Measurements from ENCODE around the gene CAPN3. TPM values are rescaled to one million over a fixed set of nuclear protein-coding genes. Genes with fewer than 3 reads are reported as not detected.
"Not testable (repeated sequence)": the region's sequence is repeated elsewhere in the genome, so short reads cannot be mapped to it uniquely, and the experiment has no call there.

CAPN3 gene
- total and polyA plus RNA-seq, 2 donors: 2.4 to 38.1 TPM

- Histone ChIP-seq H3K4me3 (ENCODE audit: low read length in 2 of 2) (no peak overlapping the region), H3K27ac (ENCODE audit: low read depth in 1 of 2, low read length in 1 of 2) (no peak overlapping the region), H3K9me3 (ENCODE audit: control insufficient read depth in 2 of 2, insufficient read depth in 1 of 2, low read length in 1 of 2) (peaks cover 0 to 1% of the 10 kb centered on the region in 2 donors), H3K27me3 (ENCODE audit: control insufficient read depth in 2 of 2, insufficient read depth in 1 of 2, low read length in 1 of 2) (no peaks in the 10 kb centered on the region), H3K4me1 (ENCODE audit: control insufficient read depth in 2 of 2, insufficient read depth in 2 of 2, low read length in 2 of 2) (no peaks in the 10 kb centered on the region), H3K36me3 (ENCODE audit: control insufficient read depth in 2 of 2, insufficient read depth in 2 of 2, low read length in 1 of 2) (peaks cover 0 to 5% of the 10 kb centered on the region in 2 donors)
- no peak for DNase-seq (ENCODE audit: low read depth in 6 of 9, low spot score in 9 of 9)
- 95% methylated on average over 3 of the region's 3 CpGs for WGBS
Measured at GRCh38 chr15:42331235-42331634, 28.1 kb upstream of the CAPN3 start.

- no peak overlapping the region for H3K27ac ChIP-seq (ENCODE audit: low read depth in 1 of 2, low read length in 1 of 2)
- H3K27me3 ChIP-seq (ENCODE audit: control insufficient read depth in 2 of 2, insufficient read depth in 1 of 2, low read length in 1 of 2): no peaks in the 10 kb centered on the region
- H3K9me3 ChIP-seq (ENCODE audit: control insufficient read depth in 2 of 2, insufficient read depth in 1 of 2, low read length in 1 of 2): peaks cover 0 to 1% of the 10 kb centered on the region in 2 donors
- no peak for DNase-seq (ENCODE audit: low read depth in 6 of 9, low spot score in 9 of 9)
- WGBS: 98% methylated on average over 4 of the region's 4 CpGs
- H3K4me3 ChIP-seq (ENCODE audit: low read length in 2 of 2): no peak overlapping the region
- peaks cover 0 to 3% of the 10 kb centered on the region in 2 donors for H3K36me3 ChIP-seq (ENCODE audit: control insufficient read depth in 2 of 2, insufficient read depth in 2 of 2, low read length in 1 of 2)
- H3K4me1 ChIP-seq (ENCODE audit: control insufficient read depth in 2 of 2, insufficient read depth in 2 of 2, low read length in 2 of 2): no peaks in the 10 kb centered on the region
Measured at GRCh38 chr15:42332331-42332730, 27.0 kb upstream of the CAPN3 start.

DNA sequence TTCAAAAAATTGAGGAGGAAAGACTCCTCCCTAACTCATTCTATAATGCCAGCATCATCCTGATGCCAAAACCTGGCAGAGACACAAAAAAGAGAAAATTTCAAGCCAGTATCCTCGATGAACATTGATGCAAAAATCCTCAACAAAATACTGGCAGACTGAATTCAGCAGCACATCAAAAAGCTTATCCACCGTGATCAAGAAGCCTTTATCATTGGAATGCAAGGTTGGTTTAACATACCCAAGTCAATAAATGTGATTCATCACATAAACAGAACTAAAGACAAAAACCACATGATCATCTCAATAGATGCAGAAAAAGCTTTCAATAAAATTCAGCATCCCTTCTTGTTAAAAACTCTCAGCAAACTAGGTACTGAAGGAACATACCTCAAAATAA is 24.2 kb upstream of the CAPN3 start:
- Histone ChIP-seq H3K9me3 (ENCODE audit: control insufficient read depth in 2 of 2, insufficient read depth in 1 of 2, low read length in 1 of 2) (peaks cover 0 to 1% of the 10 kb centered on the region in 2 donors), H3K36me3 (ENCODE audit: control insufficient read depth in 2 of 2, insufficient read depth in 2 of 2, low read length in 1 of 2) (peaks cover 0 to 3% of the 10 kb centered on the region in 2 donors), H3K4me1 (ENCODE audit: control insufficient read depth in 2 of 2, insufficient read depth in 2 of 2, low read length in 2 of 2) (no peaks in the 10 kb centered on the region), H3K4me3 (ENCODE audit: low read length in 2 of 2) (no peak overlapping the region), H3K27ac (ENCODE audit: low read depth in 1 of 2, low read length in 1 of 2) (no peak overlapping the region), H3K27me3 (ENCODE audit: control insufficient read depth in 2 of 2, insufficient read depth in 1 of 2, low read length in 1 of 2) (no peaks in the 10 kb centered on the region)
- no peak for DNase-seq (ENCODE audit: low read depth in 6 of 9, low spot score in 9 of 9)
- WGBS: 97% methylated on average over 2 of the region's 2 CpGs

DNA sequence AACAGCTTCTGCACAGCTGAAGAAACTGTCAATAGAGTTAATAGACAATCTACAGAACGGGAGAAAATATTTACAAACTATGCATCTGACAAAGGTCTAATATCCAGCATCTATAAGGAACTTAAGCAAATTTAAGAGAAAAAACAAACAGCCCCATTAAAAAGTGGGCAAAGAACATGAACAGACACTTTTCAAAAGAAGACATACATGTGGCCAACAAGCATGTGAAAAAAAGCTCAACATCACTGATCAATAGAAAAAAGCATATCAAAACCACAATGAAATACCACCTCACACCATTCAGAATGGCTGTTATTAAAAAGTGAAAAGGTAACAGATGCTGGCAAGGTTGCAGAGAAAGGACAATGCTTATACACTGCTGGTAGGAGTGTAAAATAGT is 22.7 kb upstream of the CAPN3 start:
- not testable (repeated sequence) for H3K27me3 ChIP-seq (ENCODE audit: control insufficient read depth in 2 of 2, insufficient read depth in 1 of 2, low read length in 1 of 2); H3K4me1 ChIP-seq (ENCODE audit: control insufficient read depth in 2 of 2, insufficient read depth in 2 of 2, low read length in 2 of 2); DNase-seq (ENCODE audit: low read depth in 6 of 9, low spot score in 9 of 9); H3K27ac ChIP-seq (ENCODE audit: low read depth in 1 of 2, low read length in 1 of 2); H3K4me3 ChIP-seq (ENCODE audit: low read length in 2 of 2); H3K36me3 ChIP-seq (ENCODE audit: control insufficient read depth in 2 of 2, insufficient read depth in 2 of 2, low read length in 1 of 2); H3K9me3 ChIP-seq (ENCODE audit: control insufficient read depth in 2 of 2, insufficient read depth in 1 of 2, low read length in 1 of 2)
- 99% methylated on average over 1 of the region's 1 CpG for WGBS

DNA sequence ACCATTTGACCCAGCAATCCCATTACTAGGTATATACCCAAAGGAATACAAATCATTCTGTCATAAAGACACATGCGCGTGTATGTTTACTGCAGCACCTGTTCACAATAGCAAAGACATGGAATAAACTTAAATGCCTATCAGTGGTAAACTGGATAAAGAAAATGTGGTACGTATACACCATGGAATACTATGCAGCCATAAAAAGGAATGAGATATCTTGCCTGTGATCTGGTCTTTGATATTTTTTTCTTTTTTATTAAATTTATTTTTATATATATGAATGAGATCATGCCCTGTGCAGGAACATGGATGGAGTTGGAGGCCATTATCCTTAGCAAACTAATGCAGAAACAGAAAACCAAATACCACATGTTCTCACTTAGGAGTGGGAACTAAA is 22.2 kb upstream of the CAPN3 start:
- not testable (repeated sequence) for H3K27me3 ChIP-seq (ENCODE audit: control insufficient read depth in 2 of 2, insufficient read depth in 1 of 2, low read length in 1 of 2); H3K36me3 ChIP-seq (ENCODE audit: control insufficient read depth in 2 of 2, insufficient read depth in 2 of 2, low read length in 1 of 2); H3K9me3 ChIP-seq (ENCODE audit: control insufficient read depth in 2 of 2, insufficient read depth in 1 of 2, low read length in 1 of 2); H3K4me1 ChIP-seq (ENCODE audit: control insufficient read depth in 2 of 2, insufficient read depth in 2 of 2, low read length in 2 of 2); DNase-seq (ENCODE audit: low read depth in 6 of 9, low spot score in 9 of 9); H3K4me3 ChIP-seq (ENCODE audit: low read length in 2 of 2); H3K27ac ChIP-seq (ENCODE audit: low read depth in 1 of 2, low read length in 1 of 2)
- 99% methylated on average over 3 of the region's 3 CpGs for WGBS

DNA sequence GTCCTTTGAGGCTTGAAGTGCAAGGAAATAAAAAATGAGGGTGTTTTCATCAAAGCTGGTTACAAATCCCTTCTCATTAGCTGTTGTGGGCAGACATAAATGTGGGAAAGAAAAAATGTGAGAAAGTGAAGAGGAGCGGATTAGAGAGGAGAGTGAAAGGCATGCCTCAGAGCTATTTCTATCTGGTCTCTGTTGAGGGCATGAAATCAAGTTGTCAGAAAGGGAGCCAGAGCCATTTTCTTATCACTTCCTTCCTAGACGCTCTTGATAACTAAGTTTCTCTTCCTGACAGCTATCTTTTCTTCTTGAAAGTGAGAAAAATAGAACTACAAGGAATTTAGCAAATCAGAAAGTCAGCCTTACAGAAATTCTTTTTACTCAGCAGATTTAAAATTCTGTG is 20.8 kb upstream of the CAPN3 start:
- Histone ChIP-seq H3K27me3 (ENCODE audit: control insufficient read depth in 2 of 2, insufficient read depth in 1 of 2, low read length in 1 of 2) (no peaks in the 10 kb centered on the region), H3K4me3 (ENCODE audit: low read length in 2 of 2) (no peak overlapping the region), H3K27ac (ENCODE audit: low read depth in 1 of 2, low read length in 1 of 2) (no peak overlapping the region), H3K36me3 (ENCODE audit: control insufficient read depth in 2 of 2, insufficient read depth in 2 of 2, low read length in 1 of 2) (peaks cover 0 to 5% of the 10 kb centered on the region in 2 donors), H3K4me1 (ENCODE audit: control insufficient read depth in 2 of 2, insufficient read depth in 2 of 2, low read length in 2 of 2) (no peaks in the 10 kb centered on the region), H3K9me3 (ENCODE audit: control insufficient read depth in 2 of 2, insufficient read depth in 1 of 2, low read length in 1 of 2) (peaks cover 0 to 1% of the 10 kb centered on the region in 2 donors)
- DNase-seq (ENCODE audit: low read depth in 6 of 9, low spot score in 9 of 9): no peak
- WGBS: 82% methylated on average over 2 of the region's 2 CpGs

DNA sequence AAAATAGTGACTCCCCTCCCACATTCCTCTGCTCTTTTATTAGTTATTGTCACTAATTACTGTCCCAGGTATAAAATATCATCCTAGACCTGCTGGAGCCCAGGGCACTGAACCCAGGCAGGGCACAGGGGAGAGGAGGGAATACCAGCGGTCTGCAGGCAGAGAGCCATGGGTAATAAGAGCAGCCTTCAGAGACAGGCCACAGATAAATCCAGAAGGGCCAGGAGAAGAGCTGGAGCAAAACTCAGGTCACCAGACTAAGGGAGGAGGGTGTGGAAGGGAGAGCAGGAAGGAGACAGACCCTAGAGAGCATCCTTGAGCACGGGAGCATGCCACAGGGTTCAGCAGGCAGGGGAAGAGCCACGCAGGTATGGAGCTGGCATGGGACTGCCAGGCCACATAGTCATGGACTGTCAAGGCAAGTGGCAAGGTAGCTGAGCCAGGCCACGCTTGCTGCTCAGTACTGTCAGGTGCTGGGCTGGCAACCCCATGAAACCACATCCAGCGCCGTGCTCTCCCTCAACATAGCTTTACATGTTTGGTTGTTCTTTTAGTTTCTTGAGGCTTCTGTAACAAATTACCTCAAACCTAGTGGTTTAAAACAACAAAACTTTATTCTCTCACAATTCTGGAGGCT is 15.6 kb upstream of the CAPN3 start:
- Histone ChIP-seq H3K4me3 (ENCODE audit: low read length in 2 of 2) (no peak overlapping the region), H3K27me3 (ENCODE audit: control insufficient read depth in 2 of 2, insufficient read depth in 1 of 2, low read length in 1 of 2) (no peaks in the 10 kb centered on the region), H3K4me1 (ENCODE audit: control insufficient read depth in 2 of 2, insufficient read depth in 2 of 2, low read length in 2 of 2) (no peaks in the 10 kb centered on the region), H3K36me3 (ENCODE audit: control insufficient read depth in 2 of 2, insufficient read depth in 2 of 2, low read length in 1 of 2) (peaks cover 6 to 16% of the 10 kb centered on the region in 2 donors), H3K27ac (ENCODE audit: low read depth in 1 of 2, low read length in 1 of 2) (no peak overlapping the region), H3K9me3 (ENCODE audit: control insufficient read depth in 2 of 2, insufficient read depth in 1 of 2, low read length in 1 of 2) (no peaks in the 10 kb centered on the region)
- WGBS: 98% methylated on average over 6 of the region's 6 CpGs
- DNase-seq (ENCODE audit: low read depth in 6 of 9, low spot score in 9 of 9): no peak

- Histone ChIP-seq H3K27ac (ENCODE audit: low read depth in 1 of 2, low read length in 1 of 2) (no peak overlapping the region), H3K9me3 (ENCODE audit: control insufficient read depth in 2 of 2, insufficient read depth in 1 of 2, low read length in 1 of 2) (no peaks in the 10 kb centered on the region), H3K36me3 (ENCODE audit: control insufficient read depth in 2 of 2, insufficient read depth in 2 of 2, low read length in 1 of 2) (peaks cover 6 to 16% of the 10 kb centered on the region in 2 donors), H3K27me3 (ENCODE audit: control insufficient read depth in 2 of 2, insufficient read depth in 1 of 2, low read length in 1 of 2) (no peaks in the 10 kb centered on the region), H3K4me1 (ENCODE audit: control insufficient read depth in 2 of 2, insufficient read depth in 2 of 2, low read length in 2 of 2) (no peaks in the 10 kb centered on the region), H3K4me3 (ENCODE audit: low read length in 2 of 2) (no peak overlapping the region)
- DNase-seq (ENCODE audit: low read depth in 6 of 9, low spot score in 9 of 9): no peak
- WGBS: 84% methylated on average over 5 of the region's 5 CpGs
Measured at GRCh38 chr15:42344763-42345162, 14.5 kb upstream of the CAPN3 start.

DNA sequence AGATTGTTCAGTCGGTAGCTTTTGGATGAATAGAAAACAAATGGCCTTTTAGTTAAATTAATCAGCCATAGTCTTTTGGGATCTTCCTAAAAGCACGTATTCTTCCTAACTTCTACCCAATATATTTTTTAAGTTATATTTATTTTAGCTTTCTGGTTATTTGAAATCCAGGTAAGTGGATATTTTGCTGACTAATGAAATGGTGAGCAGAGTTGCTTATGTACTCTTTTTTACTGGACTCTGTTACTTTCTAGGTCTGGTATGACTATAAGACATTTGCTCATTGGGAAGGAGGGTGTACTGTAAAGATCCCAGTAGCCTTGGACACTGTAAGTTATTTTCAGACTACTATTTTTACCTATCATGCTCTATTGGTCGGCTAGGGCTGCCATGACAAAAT is 13.8 kb upstream of the CAPN3 start:
- Histone ChIP-seq H3K9me3 (ENCODE audit: control insufficient read depth in 2 of 2, insufficient read depth in 1 of 2, low read length in 1 of 2) (no peaks in the 10 kb centered on the region), H3K27ac (ENCODE audit: low read depth in 1 of 2, low read length in 1 of 2) (no peak overlapping the region), H3K4me3 (ENCODE audit: low read length in 2 of 2) (no peak overlapping the region), H3K36me3 (ENCODE audit: control insufficient read depth in 2 of 2, insufficient read depth in 2 of 2, low read length in 1 of 2) (peaks cover 6 to 16% of the 10 kb centered on the region in 2 donors), H3K27me3 (ENCODE audit: control insufficient read depth in 2 of 2, insufficient read depth in 1 of 2, low read length in 1 of 2) (no peaks in the 10 kb centered on the region), H3K4me1 (ENCODE audit: control insufficient read depth in 2 of 2, insufficient read depth in 2 of 2, low read length in 2 of 2) (no peaks in the 10 kb centered on the region)
- WGBS: over 99% methylated on average over 3 of the region's 3 CpGs
- DNase-seq (ENCODE audit: low read depth in 6 of 9, low spot score in 9 of 9): no peak

Measured in thymus (tissue), 11 donors.